Liver (tissue), 9 donors: ENCODE data around the gene SLCO2A1. TPM values are rescaled to one million over a fixed set of nuclear protein-coding genes. Genes with fewer than 3 reads are reported as not detected.

Source experiments
- DNase-seq: peaks from one replicate; pipeline ENCODE4 v3.0.0-alpha.2; 2017; ENCODE audit warnings: low spot score
- H3K27ac ChIP-seq, 2 donors: one replicate each; pipeline ENCODE4 v1.7.0; 2013; ENCODE audit warnings: inconsistent platforms in 2 of 2, low read length in 2 of 2, control low read depth in 1 of 2, low read depth in 1 of 2, mild to moderate bottlenecking in 1 of 2
- H3K27me3 ChIP-seq, 4 donors: one replicate each; pipeline versions ENCODE4 v1.6.1 to v1.7.0; 2013; ENCODE audit warnings: low read length in 3 of 4, inconsistent platforms in 1 of 4, mild to moderate bottlenecking in 1 of 4, moderate library complexity in 1 of 4; ENCODE audit not compliant: control insufficient read depth in 4 of 4, insufficient read depth in 4 of 4
- H3K36me3 ChIP-seq, 4 donors: one replicate each; pipeline versions ENCODE4 v1.6.1 to v1.7.0; 2013; ENCODE audit warnings: low read length in 3 of 4, mild to moderate bottlenecking in 3 of 4, low read depth in 1 of 4, moderate library complexity in 1 of 4; ENCODE audit not compliant: control insufficient read depth in 4 of 4, insufficient read depth in 3 of 4
- H3K4me1 ChIP-seq, 4 donors: one replicate each; pipeline versions ENCODE4 v1.6.1 to v1.7.0; 2013; ENCODE audit warnings: low read length in 3 of 4, mild to moderate bottlenecking in 3 of 4, moderate library complexity in 1 of 4; ENCODE audit not compliant: control insufficient read depth in 4 of 4, insufficient read depth in 4 of 4
- H3K4me3 ChIP-seq, 3 donors: one replicate each; pipeline versions ENCODE4 v1.6.1 to v1.7.0; 2013; ENCODE audit warnings: low read length in 3 of 3, control low read depth in 1 of 3, low read depth in 1 of 3, mild to moderate bottlenecking in 1 of 3
- H3K9ac ChIP-seq, 2 donors: one replicate each; pipeline ENCODE4 v1.7.0; 2013; ENCODE audit warnings: low read length in 2 of 2, mild to moderate bottlenecking in 2 of 2, moderate library complexity in 2 of 2, control low read depth in 1 of 2, low read depth in 1 of 2
- H3K9me3 ChIP-seq, 4 donors: one replicate each; pipeline versions ENCODE4 v1.6.1 to v1.7.0; 2013; ENCODE audit warnings: low read length in 3 of 4; ENCODE audit not compliant: control insufficient read depth in 4 of 4
- ATF3 ChIP-seq: IDR thresholded peaks from 2 replicates; pipeline ENCODE4 v1.6.1; 2016; ENCODE audit warnings: antibody characterized with exemption
- CTCF ChIP-seq: fragments of 150-350 bp; IDR thresholded peaks from 2 replicates; pipeline ENCODE4 v1.5.1; 2017; ENCODE audit warnings: improper control_type of control experiment, low read depth, low read length; ENCODE audit not compliant: missing input control
- EGR1 ChIP-seq, 2 donors: IDR thresholded peaks; 2 replicates each; pipeline ENCODE4 v1.6.1; 2016 to 2018; ENCODE audit warnings: antibody characterized with exemption in 2 of 2, low read depth in 2 of 2
- FOXA1 ChIP-seq: IDR thresholded peaks from 2 replicates; pipeline ENCODE4 v1.6.1; 2016; ENCODE audit warnings: antibody characterized with exemption
- FOXA2 ChIP-seq: IDR thresholded peaks from 2 replicates; pipeline ENCODE4 v1.6.1; 2016; ENCODE audit warnings: antibody characterized with exemption
- GABPA ChIP-seq, 2 donors: IDR thresholded peaks in 1 of 2; conservative IDR thresholded peaks in 1 of 2; 2 replicates each; pipeline ENCODE4 v1.6.1; 2016; ENCODE audit warnings: antibody characterized with exemption in 2 of 2, mild to moderate bottlenecking in 1 of 2, moderate library complexity in 1 of 2
- HNF4A ChIP-seq, 2 donors: conservative IDR thresholded peaks; 2 replicates each; pipeline ENCODE4 v1.6.1; 2016; ENCODE audit warnings: antibody characterized with exemption in 2 of 2, mild to moderate bottlenecking in 2 of 2
- HNF4G ChIP-seq: IDR thresholded peaks from 2 replicates; pipeline ENCODE4 v1.6.1; 2016; ENCODE audit warnings: antibody characterized with exemption
- JUND ChIP-seq, 2 donors: IDR thresholded peaks; 2 replicates each; pipeline ENCODE4 v1.6.1; 2016; ENCODE audit warnings: antibody characterized with exemption in 2 of 2
- MAX ChIP-seq: IDR thresholded peaks from 2 replicates; pipeline ENCODE4 v1.6.1; 2016; ENCODE audit warnings: antibody characterized with exemption
- NR2F2 ChIP-seq: IDR thresholded peaks from 2 replicates; pipeline ENCODE4 v1.6.1; 2016; ENCODE audit warnings: antibody characterized with exemption
- RAD21 ChIP-seq, 2 donors: IDR thresholded peaks; 2 replicates each; pipeline ENCODE4 v1.6.1; 2016; ENCODE audit warnings: antibody characterized with exemption in 2 of 2, mild to moderate bottlenecking in 2 of 2
- REST ChIP-seq: IDR thresholded peaks from 2 replicates; pipeline ENCODE4 v1.6.1; 2016; ENCODE audit warnings: antibody characterized with exemption, mild to moderate bottlenecking
- SP1 ChIP-seq: IDR thresholded peaks from 2 replicates; pipeline ENCODE4 v1.6.1; 2018; ENCODE audit warnings: antibody characterized with exemption, mild to moderate bottlenecking
- TAF1 ChIP-seq: conservative IDR thresholded peaks from 2 replicates; pipeline ENCODE4 v1.6.1; 2016; ENCODE audit warnings: antibody characterized with exemption, mild to moderate bottlenecking
- YY1 ChIP-seq: IDR thresholded peaks from 2 replicates; pipeline ENCODE4 v1.6.1; 2016; ENCODE audit warnings: antibody characterized with exemption, mild to moderate bottlenecking
- ZBTB33 ChIP-seq: IDR thresholded peaks from 2 replicates; pipeline ENCODE4 v1.6.1; 2016; ENCODE audit warnings: antibody characterized with exemption
- WGBS: extraction: QIAGEN DNeasy Blood & Tissue Kit; methylation state at CpG from one replicate; pipeline ENCODE4 v1.1.7; 2013; 5-methylcytosine and 5-hydroxymethylcytosine counted together
- polyA plus RNA-seq, 2 donors: library from polyadenylated mRNA; stranded (reverse) in 1 of 2; unstranded in 1 of 2; fragments of 200-250 nt in 1 of 2; fragments of >200 nt in 1 of 2; fragmentation: Nextera tagmentation in 1 of 2; extraction: Ambion mirVana in 1 of 2; gene quantifications; one replicate each; pipeline versions ENCODE4 v1.2.1 to v1.2.3, GENCODE V29; 2013 to 2015
- total RNA-seq, 2 donors: library from RNA; depleted of rRNA; stranded (reverse); fragments of >200 nt; gene quantifications; one replicate each; pipeline ENCODE4 v1.2.3, GENCODE V29; 2014
- donor health status: healthy.
- donor health status: healthy.
- donor health status: healthy.
- donor health status: healthy.
- donor health status: healthy.

Gene SLCO2A1
- total and polyA plus RNA-seq, 4 donors, result 0.56 to 3.1 (median 2.2) TPM

GRCh38 chr3:133933097-133934024, 96.4 kb downstream of the SLCO2A1 start:
- Histone ChIP-seq H3K27me3 (no peaks in the 10 kb centered on the region), H3K4me1 (no peaks in the 10 kb centered on the region), H3K9me3 (no peaks in the 10 kb centered on the region), H3K27ac (no peak overlapping the region), H3K36me3 (no peaks in the 10 kb centered on the region), H3K9ac (no peak overlapping the region), H3K4me3 (no peak overlapping the region)
- peak; percentile 22 for DNase-seq
- 95% methylated on average over 9 of the region's 9 CpGs for WGBS
- TF ChIP-seq ATF3, result no peak
- TF ChIP-seq GABPA (IDR thresholded peaks at IDR 0.05 in 1 of 2, conservative IDR thresholded peaks at IDR 0.05 in 1 of 2), result no peak
- TF ChIP-seq CTCF, result no peak
- TF ChIP-seq MAX, result no peak
- TF ChIP-seq TAF1, result no peak
- TF ChIP-seq REST, result no peak
- no peak for TF ChIP-seq FOXA1
- TF ChIP-seq YY1, result no peak
- no peak for TF ChIP-seq EGR1 (IDR thresholded peaks at IDR 0.05; ENCODE audit: low read depth in 2 of 2)
- no peak for TF ChIP-seq HNF4G
- TF ChIP-seq NR2F2, result no peak
- TF ChIP-seq FOXA2, result no peak
- TF ChIP-seq JUND (IDR thresholded peaks at IDR 0.05), result no peak
- TF ChIP-seq RAD21 (IDR thresholded peaks at IDR 0.05), result no peak
- no peak for TF ChIP-seq ZBTB33
- TF ChIP-seq SP1, result no peak
- TF ChIP-seq HNF4A (conservative IDR thresholded peaks at IDR 0.05), result no peak
